ENCODE measurements around the gene STX19. TPM values are rescaled to one million over a fixed set of nuclear protein-coding genes. Genes with fewer than 3 reads are reported as not detected.

The STX19 gene
- total and polyA plus RNA-seq, 4 donors = 0.17 to 0.36 (median 0.20) TPM; not detected in 1

- Histone ChIP-seq H3K4me3 (ENCODE audit: low read depth, low read length) (no peak overlapping the region), H3K27me3 (ENCODE audit: control insufficient read depth, insufficient read depth, low read length) (no peaks in the 10 kb centered on the region), H3K36me3 (ENCODE audit: control insufficient read depth, insufficient read depth, low read length) (peaks cover 6% of the 10 kb centered on the region), H3K27ac (ENCODE audit: low read depth, low read length) (no peak overlapping the region), H3K9me3 (ENCODE audit: control insufficient read depth, insufficient read depth, low read length) (no peaks in the 10 kb centered on the region), H3K4me1 (ENCODE audit: control insufficient read depth, insufficient read depth, low read length) (no peaks in the 10 kb centered on the region)
- 100% methylated on average over 1 of the region's 3 CpGs for WGBS (ENCODE audit: insufficient coverage)
- peak in 1 of 6 donors; percentile 5 for DNase-seq (ENCODE audit: low read depth in 4 of 6, low spot score in 6 of 6)
Observed at GRCh38 chr3:94036909-94037507, 8.6 kb upstream of the STX19 start.

- WGBS (ENCODE audit: insufficient coverage) = no CpG with 5 or more reads among the region's 2 CpGs
- H3K4me3 ChIP-seq (ENCODE audit: low read depth, low read length) = no peak overlapping the region
- H3K36me3 ChIP-seq (ENCODE audit: control insufficient read depth, insufficient read depth, low read length) = no peaks in the 10 kb centered on the region
Observed at GRCh38 chr3:94026623-94027022, 1.8 kb downstream of the STX19 start.

GRCh38 chr3:94024385-94024784 lies 4.0 kb downstream of the STX19 start:
- H3K4me1 ChIP-seq (ENCODE audit: control insufficient read depth, insufficient read depth, low read length) = no peaks in the 10 kb centered on the region
- H3K36me3 ChIP-seq (ENCODE audit: control insufficient read depth, insufficient read depth, low read length) = no peaks in the 10 kb centered on the region
- peak in 1 of 6 donors; percentile 4 for DNase-seq (ENCODE audit: low read depth in 4 of 6, low spot score in 6 of 6)
- H3K4me3 ChIP-seq (ENCODE audit: low read depth, low read length) = no peak overlapping the region
- no peaks in the 10 kb centered on the region for H3K27me3 ChIP-seq (ENCODE audit: control insufficient read depth, insufficient read depth, low read length)
- WGBS (ENCODE audit: insufficient coverage) = no CpG with 5 or more reads among the region's 3 CpGs
- no peak overlapping the region for H3K27ac ChIP-seq (ENCODE audit: low read depth, low read length)
- no peaks in the 10 kb centered on the region for H3K9me3 ChIP-seq (ENCODE audit: control insufficient read depth, insufficient read depth, low read length)

More at GRCh38 chr3:94026623-94027022, 1.8 kb downstream of the STX19 start:
- H3K27me3 ChIP-seq (ENCODE audit: control insufficient read depth, insufficient read depth, low read length) = no peaks in the 10 kb centered on the region
- DNase-seq (ENCODE audit: low read depth in 4 of 6, low spot score in 6 of 6) = no peak
- no peaks in the 10 kb centered on the region for H3K4me1 ChIP-seq (ENCODE audit: control insufficient read depth, insufficient read depth, low read length)
- no peaks in the 10 kb centered on the region for H3K9me3 ChIP-seq (ENCODE audit: control insufficient read depth, insufficient read depth, low read length)
- H3K27ac ChIP-seq (ENCODE audit: low read depth, low read length) = no peak overlapping the region

- H3K4me3 ChIP-seq (ENCODE audit: low read depth, low read length) = no peak overlapping the region
- WGBS (ENCODE audit: insufficient coverage) = no CpG with 5 or more reads among the region's 3 CpGs
- no peaks in the 10 kb centered on the region for H3K4me1 ChIP-seq (ENCODE audit: control insufficient read depth, insufficient read depth, low read length)
- no peaks in the 10 kb centered on the region for H3K9me3 ChIP-seq (ENCODE audit: control insufficient read depth, insufficient read depth, low read length)
- no peaks in the 10 kb centered on the region for H3K36me3 ChIP-seq (ENCODE audit: control insufficient read depth, insufficient read depth, low read length)
- H3K27me3 ChIP-seq (ENCODE audit: control insufficient read depth, insufficient read depth, low read length) = no peaks in the 10 kb centered on the region
- H3K27ac ChIP-seq (ENCODE audit: low read depth, low read length) = no peak overlapping the region
- no peak for DNase-seq (ENCODE audit: low read depth in 4 of 6, low spot score in 6 of 6)
Observed at GRCh38 chr3:94020293-94020692, 8.1 kb downstream of the STX19 start.

GRCh38 chr3:94019659-94020058 lies 8.7 kb downstream of the STX19 start:
- Histone ChIP-seq H3K9me3 (ENCODE audit: control insufficient read depth, insufficient read depth, low read length) (no peaks in the 10 kb centered on the region), H3K27me3 (ENCODE audit: control insufficient read depth, insufficient read depth, low read length) (no peaks in the 10 kb centered on the region), H3K4me3 (ENCODE audit: low read depth, low read length) (no peak overlapping the region), H3K36me3 (ENCODE audit: control insufficient read depth, insufficient read depth, low read length) (no peaks in the 10 kb centered on the region), H3K4me1 (ENCODE audit: control insufficient read depth, insufficient read depth, low read length) (no peaks in the 10 kb centered on the region), H3K27ac (ENCODE audit: low read depth, low read length) (no peak overlapping the region)
- DNase-seq (ENCODE audit: low read depth in 4 of 6, low spot score in 6 of 6) = no peak
- 100% methylated on average over 1 of the region's 2 CpGs for WGBS (ENCODE audit: insufficient coverage)

- Histone ChIP-seq H3K4me3 (ENCODE audit: low read depth, low read length) (no peak overlapping the region), H3K36me3 (ENCODE audit: control insufficient read depth, insufficient read depth, low read length) (no peaks in the 10 kb centered on the region), H3K27ac (ENCODE audit: low read depth, low read length) (no peak overlapping the region), H3K4me1 (ENCODE audit: control insufficient read depth, insufficient read depth, low read length) (no peaks in the 10 kb centered on the region), H3K27me3 (ENCODE audit: control insufficient read depth, insufficient read depth, low read length) (no peaks in the 10 kb centered on the region), H3K9me3 (ENCODE audit: control insufficient read depth, insufficient read depth, low read length) (no peaks in the 10 kb centered on the region)
- WGBS (ENCODE audit: insufficient coverage) = no CpG with 5 or more reads among the region's 1 CpG
- DNase-seq (ENCODE audit: low read depth in 4 of 6, low spot score in 6 of 6) = no peak
Observed at GRCh38 chr3:94015025-94015424, 13.4 kb downstream of the STX19 start.

- H3K27me3 ChIP-seq (ENCODE audit: control insufficient read depth, insufficient read depth, low read length) = no peaks in the 10 kb centered on the region
- H3K36me3 ChIP-seq (ENCODE audit: control insufficient read depth, insufficient read depth, low read length) = no peaks in the 10 kb centered on the region
- no peaks in the 10 kb centered on the region for H3K9me3 ChIP-seq (ENCODE audit: control insufficient read depth, insufficient read depth, low read length)
- no peak for DNase-seq (ENCODE audit: low read depth in 4 of 6, low spot score in 6 of 6)
- WGBS (ENCODE audit: insufficient coverage) = no CpG with 5 or more reads among the region's 1 CpG
- no peaks in the 10 kb centered on the region for H3K4me1 ChIP-seq (ENCODE audit: control insufficient read depth, insufficient read depth, low read length)
- no peak overlapping the region for H3K4me3 ChIP-seq (ENCODE audit: low read depth, low read length)
- no peak overlapping the region for H3K27ac ChIP-seq (ENCODE audit: low read depth, low read length)
Observed at GRCh38 chr3:94012185-94012584, 16.2 kb downstream of the STX19 start.

GRCh38 chr3:94011233-94011711 lies 17.1 kb downstream of the STX19 start:
- Histone ChIP-seq H3K36me3 (ENCODE audit: control insufficient read depth, insufficient read depth, low read length) (no peaks in the 10 kb centered on the region), H3K4me1 (ENCODE audit: control insufficient read depth, insufficient read depth, low read length) (no peaks in the 10 kb centered on the region), H3K9me3 (ENCODE audit: control insufficient read depth, insufficient read depth, low read length) (no peaks in the 10 kb centered on the region), H3K4me3 (ENCODE audit: low read depth, low read length) (no peak overlapping the region), H3K27ac (ENCODE audit: low read depth, low read length) (no peak overlapping the region), H3K27me3 (ENCODE audit: control insufficient read depth, insufficient read depth, low read length) (no peaks in the 10 kb centered on the region)
- no peak for DNase-seq (ENCODE audit: low read depth in 4 of 6, low spot score in 6 of 6)
- no CpG with 5 or more reads among the region's 3 CpGs for WGBS (ENCODE audit: insufficient coverage)

GRCh38 chr3:94009608-94010007 lies 18.8 kb downstream of the STX19 start:
- no peaks in the 10 kb centered on the region for H3K9me3 ChIP-seq (ENCODE audit: control insufficient read depth, insufficient read depth, low read length)
- H3K27me3 ChIP-seq (ENCODE audit: control insufficient read depth, insufficient read depth, low read length) = no peaks in the 10 kb centered on the region
- 100% methylated on average over 1 of the region's 2 CpGs for WGBS (ENCODE audit: insufficient coverage)
- no peak overlapping the region for H3K27ac ChIP-seq (ENCODE audit: low read depth, low read length)
- H3K4me1 ChIP-seq (ENCODE audit: control insufficient read depth, insufficient read depth, low read length) = no peaks in the 10 kb centered on the region
- no peaks in the 10 kb centered on the region for H3K36me3 ChIP-seq (ENCODE audit: control insufficient read depth, insufficient read depth, low read length)
- DNase-seq (ENCODE audit: low read depth in 4 of 6, low spot score in 6 of 6) = peak in 1 of 6 donors; percentile 11
- no peak overlapping the region for H3K4me3 ChIP-seq (ENCODE audit: low read depth, low read length)

- Histone ChIP-seq H3K27ac (ENCODE audit: low read depth, low read length) (no peak overlapping the region), H3K9me3 (ENCODE audit: control insufficient read depth, insufficient read depth, low read length) (no peaks in the 10 kb centered on the region), H3K4me3 (ENCODE audit: low read depth, low read length) (no peak overlapping the region), H3K27me3 (ENCODE audit: control insufficient read depth, insufficient read depth, low read length) (no peaks in the 10 kb centered on the region), H3K36me3 (ENCODE audit: control insufficient read depth, insufficient read depth, low read length) (no peaks in the 10 kb centered on the region), H3K4me1 (ENCODE audit: control insufficient read depth, insufficient read depth, low read length) (no peaks in the 10 kb centered on the region)
- DNase-seq (ENCODE audit: low read depth in 4 of 6, low spot score in 6 of 6) = no peak
- no CpG with 5 or more reads among the region's 2 CpGs for WGBS (ENCODE audit: insufficient coverage)
Observed at GRCh38 chr3:94008253-94008652, 20.1 kb downstream of the STX19 start.
